ENCODE measurements around the gene PLA2G2C. TPM values are rescaled to one million over a fixed set of nuclear protein-coding genes. Genes with fewer than 3 reads are reported as not detected.

The PLA2G2C gene
- total and polyA plus RNA-seq, 10 donors = 0.17 TPM; not detected in 9

- intact Hi-C loops (cut with DNase I; ENCODE audit: low total_unique reads) = no loop called here
- no peak for TF ChIP-seq CTCF (IDR thresholded peaks at IDR 0.05 in 8 of 11, conservative IDR thresholded peaks at IDR 0.05 in 3 of 11)
- DNase-seq = no peak
Measured at GRCh38 chr1:20178634-20179370, 7.5 kb downstream of the PLA2G2C start.

GRCh38 chr1:20174937-20175666 is 11.2 kb downstream of the PLA2G2C start:
- 40 to 64% (median 48%) methylated on average over 9 of the region's 9 CpGs for WGBS, 5 donors
- Histone ChIP-seq H3K4me1 (peaks cover 0 to 17% (median 4%) of the 10 kb centered on the region in 6 donors), H3K27ac (no peak overlapping the region), H3K27me3 (replicated peaks in 1 of 7) (no peaks in the 10 kb centered on the region), H3K36me3 (no peaks in the 10 kb centered on the region), H3K9me3 (peaks cover 0 to 4% (median 0%) of the 10 kb centered on the region in 8 donors), H3K4me3 (no peak overlapping the region)
- TF ChIP-seq POLR2A (IDR thresholded peaks at IDR 0.05) = no peak
- no peak for TF ChIP-seq POLR2AphosphoS5 (IDR thresholded peaks at IDR 0.05)
- no peak for TF ChIP-seq CTCF (IDR thresholded peaks at IDR 0.05 in 8 of 11, conservative IDR thresholded peaks at IDR 0.05 in 3 of 11)
- no peak for DNase-seq
- intact Hi-C loops (cut with DNase I; ENCODE audit: low total_unique reads) = no loop called here

More at GRCh38 chr1:20178634-20179370, 7.5 kb downstream of the PLA2G2C start:
- WGBS, 5 donors = 80 to 86% (median 84%) methylated on average over 13 of the region's 13 CpGs
- no peak overlapping the region for H3K27ac ChIP-seq
- H3K4me1 ChIP-seq = no peaks in the 10 kb centered on the region
- H3K4me3 ChIP-seq = no peak overlapping the region
- no peaks in the 10 kb centered on the region for H3K36me3 ChIP-seq
- H3K9me3 ChIP-seq = peaks cover 0 to 4% (median 0%) of the 10 kb centered on the region in 8 donors
- no peaks in the 10 kb centered on the region for H3K27me3 ChIP-seq (replicated peaks in 1 of 7)

- intact Hi-C loops (cut with DNase I; ENCODE audit: low total_unique reads) = no loop called here
- Histone ChIP-seq H3K36me3 (no peaks in the 10 kb centered on the region), H3K9me3 (no peaks in the 10 kb centered on the region), H3K27ac (no peak overlapping the region), H3K4me3 (no peak overlapping the region), H3K4me1 (peaks cover 0 to 17% (median 4%) of the 10 kb centered on the region in 6 donors), H3K27me3 (replicated peaks in 1 of 7) (no peaks in the 10 kb centered on the region)
- 89 to 94% (median 91%) methylated on average over 9 to 12 of the region's 12 CpGs for WGBS, 5 donors
- TF ChIP-seq POLR2A (IDR thresholded peaks at IDR 0.05) = no peak
- TF ChIP-seq CTCF (IDR thresholded peaks at IDR 0.05 in 8 of 11, conservative IDR thresholded peaks at IDR 0.05 in 3 of 11) = no peak
- TF ChIP-seq POLR2AphosphoS5 (IDR thresholded peaks at IDR 0.05) = no peak
- DNase-seq = no peak
Measured at GRCh38 chr1:20172033-20172590, 14.2 kb downstream of the PLA2G2C start.

- intact Hi-C loops (cut with DNase I; ENCODE audit: low total_unique reads) = no loop called here
- 80 to 98% (median 93%) methylated on average over 4 to 5 of the region's 5 CpGs for WGBS, 5 donors
- no peak for DNase-seq
Measured at GRCh38 chr1:20169932-20170331, 16.4 kb downstream of the PLA2G2C start.

More at GRCh38 chr1:20169932-20170331, 16.4 kb downstream of the PLA2G2C start:
- Histone ChIP-seq H3K4me1 (peaks cover 0 to 37% (median 19%) of the 10 kb centered on the region in 6 donors), H3K36me3 (no peaks in the 10 kb centered on the region), H3K9me3 (peaks cover 0 to 7% (median 3%) of the 10 kb centered on the region in 8 donors), H3K27ac (no peak overlapping the region), H3K4me3 (no peak overlapping the region), H3K27me3 (replicated peaks in 1 of 7) (no peaks in the 10 kb centered on the region)
- TF ChIP-seq POLR2A (IDR thresholded peaks at IDR 0.05) (no peak), CTCF (IDR thresholded peaks at IDR 0.05 in 8 of 11, conservative IDR thresholded peaks at IDR 0.05 in 3 of 11) (no peak), POLR2AphosphoS5 (IDR thresholded peaks at IDR 0.05) (no peak)
